ENCODE measurements around the gene ERC1. TPM values are rescaled to one million over a fixed set of nuclear protein-coding genes. Genes with fewer than 3 reads are reported as not detected.

The ERC1 gene
- 29.7 and 40.3 TPM in 2 replicates for total RNA-seq

GRCh38 chr12:990661-991349 lies at the start of gene ERC1:
Gene ERC1 (plus strand): TSS chr12:991223. CDS start chr12:1027904, 36,681 bp downstream.

GRCh38 chr12:949453-950191 lies 41.4 kb upstream of the ERC1 start, which contains the start of gene RAD52:
Gene RAD52 (minus strand): TSS chr12:949694. CDS start chr12:933058, 16,636 bp downstream.

Other genes with a start within 250 kb of the ERC1 start
- 27.0 and 45.9 TPM in 2 replicates for gene WNK1, start 238.6 kb upstream of the ERC1 start, total RNA-seq
- gene RAD52, start 41.5 kb upstream of the ERC1 start, total RNA-seq: 17.3 and 18.6 TPM in 2 replicates

Data from regular cardiac myocyte (primary cell).